HepG2 (cell line): Measurements from ENCODE around the gene SLC44A4.

ENCODE experiments used
- CTCF ChIP-seq: sonication (generic); formaldehyde crosslinking; IDR thresholded peaks from 2 replicates; pipeline ENCODE4 v1.5.0; 2020; ENCODE audit warnings: mild to moderate bottlenecking, missing genetic modification reagents, moderate library complexity
- EP300 ChIP-seq, 3 experiments: sonication (generic) in 1 of 3; formaldehyde crosslinking in 1 of 3; IDR thresholded peaks; 2 replicates each; pipeline versions ENCODE4 v1.5.1 to v1.6.1; 2011 to 2020; ENCODE audit warnings: low read depth in 2 of 3, low read length in 2 of 3, borderline replicate concordance in 1 of 3, improper control_type of control experiment in 1 of 3, mild to moderate bottlenecking in 1 of 3, missing genetic modification reagents in 1 of 3, moderate library complexity in 1 of 3
- KDM5B ChIP-seq: sonication (generic); formaldehyde crosslinking; IDR thresholded peaks from 2 replicates; pipeline ENCODE4 v1.4.0; 2020; ENCODE audit warnings: missing genetic modification reagents, mild to moderate bottlenecking, borderline replicate concordance
- PHF5A ChIP-seq: IDR thresholded peaks from one replicate; pipeline ENCODE4 v1.6.1; 2018; ENCODE audit warnings: low read depth, missing genetic modification reagents; ENCODE audit not compliant: unreplicated experiment
- TAF1 ChIP-seq: sonication (generic); formaldehyde crosslinking; IDR thresholded peaks from 2 replicates; pipeline ENCODE4 v1.4.0; 2020; ENCODE audit warnings: missing genetic modification reagents

GRCh38 chr6:31847276-31847978, 31.4 kb downstream of the SLC44A4 start:
- no peak for TF ChIP-seq TAF1 (CRISPR knock-in tag)
- TF ChIP-seq PHF5A (CRISPR knock-in tag), result no peak
- no peak for TF ChIP-seq KDM5B (CRISPR knock-in tag)
- TF ChIP-seq EP300 (IDR thresholded peaks at IDR 0.05; ENCODE audit: low read depth in 2 of 2, low read length in 2 of 2), result no peak
- TF ChIP-seq EP300 (CRISPR knock-in tag; IDR thresholded peaks at IDR 0.05; ENCODE audit: borderline replicate concordance), result no peak
- no peak for TF ChIP-seq CTCF
